Calu3 (cell line): Measurements from ENCODE around the gene DDC. TPM values are rescaled to one million over a fixed set of nuclear protein-coding genes. Genes with fewer than 3 reads are reported as not detected.

Experiments
- BruUV-seq: library from RNA; stranded (reverse); fragments of 400-500 nt; replicated peaks from 2 replicates; lab custom pipeline; 2021; lab: Mats Ljungman, UMichigan
- CTCF ChIA-PET: fragments of 300-600 bp; sonication (Branson Sonifier 250); formaldehyde crosslinking; loops from one replicate; lab custom pipeline; 2022; ENCODE audit warnings: antibody characterized with exemption; lab: Charles Lee
- DNase-seq: peaks from one replicate; pipeline ENCODE4 v3.0.0; 2022
- H3K27ac Mint-ChIP-seq: one replicate; pipeline ENCODE4 v1.8.0; 2022; ENCODE audit warnings: mixed read lengths; ENCODE audit not compliant: unreplicated experiment
- H3K27me3 Mint-ChIP-seq: one replicate; pipeline ENCODE4 v1.8.0; 2022; ENCODE audit warnings: mixed read lengths; ENCODE audit not compliant: unreplicated experiment
- H3K36me3 Mint-ChIP-seq: one replicate; pipeline ENCODE4 v1.8.0; 2022; ENCODE audit warnings: mild to moderate bottlenecking, moderate library complexity, mixed read lengths; ENCODE audit not compliant: insufficient read depth, unreplicated experiment
- H3K4me1 Mint-ChIP-seq: one replicate; pipeline ENCODE4 v1.8.0; 2022; ENCODE audit warnings: mild to moderate bottlenecking, low read depth, mixed read lengths; ENCODE audit not compliant: unreplicated experiment
- H3K4me3 Mint-ChIP-seq: one replicate; pipeline ENCODE4 v1.8.0; 2022; ENCODE audit warnings: mild to moderate bottlenecking, low read depth, moderate library complexity, mixed read lengths; ENCODE audit not compliant: unreplicated experiment
- H3K9me3 Mint-ChIP-seq: one replicate; pipeline ENCODE4 v1.8.0; 2022; ENCODE audit warnings: low read depth, mixed read lengths; ENCODE audit not compliant: unreplicated experiment
- intact Hi-C: fragments of 100-400 bp; cut with micrococcal nuclease; formaldehyde crosslinking; loops from one replicate; pipeline ENCODE4 v1.10.0; 2022; ENCODE audit not compliant: unreplicated experiment
- total RNA-seq: library from RNA; stranded (reverse); gene quantifications from 2 replicates; pipeline ENCODE4 v1.2.3, GENCODE V29; 2022
- TF ChIP-seq, protein P1 (sequence below): fragments of 200-600 bp; IDR thresholded peaks from one replicate; pipeline ENCODE4 v1.8.0; 2022; ENCODE audit warnings: antibody characterized with exemption; ENCODE audit not compliant: unreplicated experiment

DDC gene
- total RNA-seq, 1 experiment from 2014 or later: 3.7 TPM

GRCh38 chr7:50504646-50505546 lies 60.3 kb downstream of the DDC start:
- H3K4me3 Mint-ChIP-seq: no peak overlapping the region
- TF ChIP-seq, protein P1, sequence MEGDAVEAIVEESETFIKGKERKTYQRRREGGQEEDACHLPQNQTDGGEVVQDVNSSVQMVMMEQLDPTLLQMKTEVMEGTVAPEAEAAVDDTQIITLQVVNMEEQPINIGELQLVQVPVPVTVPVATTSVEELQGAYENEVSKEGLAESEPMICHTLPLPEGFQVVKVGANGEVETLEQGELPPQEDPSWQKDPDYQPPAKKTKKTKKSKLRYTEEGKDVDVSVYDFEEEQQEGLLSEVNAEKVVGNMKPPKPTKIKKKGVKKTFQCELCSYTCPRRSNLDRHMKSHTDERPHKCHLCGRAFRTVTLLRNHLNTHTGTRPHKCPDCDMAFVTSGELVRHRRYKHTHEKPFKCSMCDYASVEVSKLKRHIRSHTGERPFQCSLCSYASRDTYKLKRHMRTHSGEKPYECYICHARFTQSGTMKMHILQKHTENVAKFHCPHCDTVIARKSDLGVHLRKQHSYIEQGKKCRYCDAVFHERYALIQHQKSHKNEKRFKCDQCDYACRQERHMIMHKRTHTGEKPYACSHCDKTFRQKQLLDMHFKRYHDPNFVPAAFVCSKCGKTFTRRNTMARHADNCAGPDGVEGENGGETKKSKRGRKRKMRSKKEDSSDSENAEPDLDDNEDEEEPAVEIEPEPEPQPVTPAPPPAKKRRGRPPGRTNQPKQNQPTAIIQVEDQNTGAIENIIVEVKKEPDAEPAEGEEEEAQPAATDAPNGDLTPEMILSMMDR: no peak
- H3K36me3 Mint-ChIP-seq: no peaks in the 10 kb centered on the region
- no peak overlapping the region for H3K27ac Mint-ChIP-seq
- H3K27me3 Mint-ChIP-seq: no peaks in the 10 kb centered on the region
- peaks cover 8% of the 10 kb centered on the region for H3K4me1 Mint-ChIP-seq
- DNase-seq: no peak
- CTCF ChIA-PET: no interaction called here
- intact Hi-C loops: no loop called here
- no TSS peak for BruUV-seq
- no peaks in the 10 kb centered on the region for H3K9me3 Mint-ChIP-seq

DNA sequence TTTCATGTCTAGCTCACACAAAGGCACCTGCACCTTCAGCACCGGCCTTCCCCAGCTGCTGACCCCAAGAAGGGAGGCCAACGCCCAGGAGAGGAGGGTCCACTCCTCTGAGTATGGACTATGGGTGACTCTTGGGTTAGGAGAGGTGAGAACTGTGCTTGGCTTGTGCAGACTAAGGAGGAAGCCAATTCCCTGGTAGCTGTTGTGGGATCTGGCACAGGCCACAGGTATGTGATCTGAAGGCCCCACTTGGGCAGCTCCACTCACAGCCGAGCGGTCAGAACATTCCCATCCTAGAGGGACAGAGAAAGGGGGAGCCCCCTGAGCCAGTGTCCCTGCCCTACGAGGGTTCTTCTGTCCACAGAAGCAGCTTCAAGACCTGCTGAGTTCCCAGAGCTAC lies 62.3 kb downstream of the DDC start:
- intact Hi-C loops: no loop called here
- TF ChIP-seq, protein P1: no peak
- Mint-ChIP-seq H3K36me3 (no peaks in the 10 kb centered on the region), H3K27ac (no peak overlapping the region), H3K4me1 (no peaks in the 10 kb centered on the region), H3K9me3 (no peaks in the 10 kb centered on the region), H3K4me3 (no peak overlapping the region), H3K27me3 (no peaks in the 10 kb centered on the region)
- no peak for DNase-seq
- no TSS peak for BruUV-seq
- CTCF ChIA-PET: interaction anchor here (0.6 kb wide), 1 partner anchor 25 kb away, joined by 4 read pairs; no protein-coding TSS in a partner anchor

DNA sequence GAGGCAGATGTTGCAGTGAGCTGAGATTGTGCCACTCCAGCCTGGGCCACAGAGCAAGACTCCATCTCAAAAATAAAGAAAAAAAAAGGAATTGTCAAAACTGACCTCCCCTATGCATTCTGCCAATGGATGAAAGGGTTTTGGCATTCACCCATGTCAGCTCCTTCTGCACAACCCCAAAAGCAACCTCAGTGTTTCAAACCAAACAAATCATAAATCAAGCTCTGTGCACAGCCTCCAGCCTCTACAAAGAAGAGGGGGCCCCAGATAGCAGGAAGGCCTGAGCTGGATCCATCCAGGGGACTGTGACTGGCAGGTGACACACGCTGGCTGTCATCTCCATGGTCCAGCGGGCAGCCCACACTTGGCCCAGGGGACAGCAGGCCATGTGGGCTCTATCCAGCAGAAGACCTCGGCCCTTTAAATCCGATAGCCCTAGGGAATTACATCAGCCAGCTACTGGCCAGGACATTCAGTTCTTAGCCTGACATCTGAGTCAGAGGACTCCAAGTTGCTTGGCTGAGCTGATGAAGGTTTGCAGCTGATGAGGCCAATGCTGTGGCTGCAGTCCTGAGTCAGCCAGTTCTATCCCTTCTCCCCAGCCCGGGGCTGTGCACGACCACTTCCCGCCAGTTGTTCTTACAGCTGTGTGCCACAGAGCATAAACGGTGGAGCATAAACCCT lies 63.1 kb downstream of the DDC start:
- peaks cover 3% of the 10 kb centered on the region for H3K4me1 Mint-ChIP-seq
- no peaks in the 10 kb centered on the region for H3K36me3 Mint-ChIP-seq
- H3K27me3 Mint-ChIP-seq: no peaks in the 10 kb centered on the region
- BruUV-seq: no TSS peak
- TF ChIP-seq, protein P1: no peak
- H3K4me3 Mint-ChIP-seq: no peak overlapping the region
- DNase-seq: no peak
- H3K27ac Mint-ChIP-seq: no peak overlapping the region
- CTCF ChIA-PET: no interaction called here
- H3K9me3 Mint-ChIP-seq: no peaks in the 10 kb centered on the region
- intact Hi-C loops: no loop called here

- H3K9me3 Mint-ChIP-seq: no peaks in the 10 kb centered on the region
- CTCF ChIA-PET: no interaction called here
- H3K4me1 Mint-ChIP-seq: peaks cover 8% of the 10 kb centered on the region
- intact Hi-C loops: no loop called here
- no peak for DNase-seq
- H3K4me3 Mint-ChIP-seq: no peak overlapping the region
- BruUV-seq: no TSS peak
- H3K27ac Mint-ChIP-seq: no peak overlapping the region
- TF ChIP-seq, protein P1: no peak
- H3K36me3 Mint-ChIP-seq: no peaks in the 10 kb centered on the region
- no peaks in the 10 kb centered on the region for H3K27me3 Mint-ChIP-seq
Measured at GRCh38 chr7:50499092-50499491, 66.1 kb downstream of the DDC start.
